GM19025 (cell line): ENCODE data around the gene GALNT1.

Experiments used
- ATAC-seq: cut with Tn5 transposase; IDR thresholded peaks from one replicate; pipeline ENCODE4 v1.9.1; 2021; ENCODE audit warnings: mild to moderate bottlenecking, low read depth, moderate library complexity; ENCODE audit not compliant: unreplicated experiment

The GALNT1 gene

GRCh38 chr18:35711227-35711626 is 129.7 kb downstream of the GALNT1 start:
- ATAC-seq = no peak

- no peak for ATAC-seq
Measured at GRCh38 chr18:35713545-35713944, 132.0 kb downstream of the GALNT1 start.

GRCh38 chr18:35714539-35714938 is 133.0 kb downstream of the GALNT1 start:
- no peak for ATAC-seq

- no peak for ATAC-seq
Measured at GRCh38 chr18:35715139-35715538, 133.6 kb downstream of the GALNT1 start.

- ATAC-seq = no peak
Measured at GRCh38 chr18:35716169-35716831, 134.8 kb downstream of the GALNT1 start.

- no peak for ATAC-seq
Measured at GRCh38 chr18:35717182-35717581, 135.6 kb downstream of the GALNT1 start.

GRCh38 chr18:35721431-35722081 is 140.0 kb downstream of the GALNT1 start:
- no peak for ATAC-seq

GRCh38 chr18:35728676-35729075 is 147.1 kb downstream of the GALNT1 start:
- no peak for ATAC-seq

- ATAC-seq = no peak
Measured at GRCh38 chr18:35729991-35730668, 148.6 kb downstream of the GALNT1 start.

GRCh38 chr18:35730691-35731370 is 149.3 kb downstream of the GALNT1 start:
- ATAC-seq = no peak

GRCh38 chr18:35731701-35732100 is 150.2 kb downstream of the GALNT1 start:
- no peak for ATAC-seq

GRCh38 chr18:35732162-35732561 is 150.6 kb downstream of the GALNT1 start:
- ATAC-seq = no peak

- no peak for ATAC-seq
Measured at GRCh38 chr18:35732636-35733035, 151.1 kb downstream of the GALNT1 start.

- ATAC-seq = no peak
Measured at GRCh38 chr18:35733408-35733807, 151.9 kb downstream of the GALNT1 start.

GRCh38 chr18:35736696-35737095 is 155.2 kb downstream of the GALNT1 start:
- no peak for ATAC-seq

GRCh38 chr18:35739778-35740177 is 158.2 kb downstream of the GALNT1 start:
- ATAC-seq = no peak

- no peak for ATAC-seq
Measured at GRCh38 chr18:35740656-35741055, 159.1 kb downstream of the GALNT1 start.

- no peak for ATAC-seq
Measured at GRCh38 chr18:35743916-35744315, 162.4 kb downstream of the GALNT1 start.

- ATAC-seq = no peak
Measured at GRCh38 chr18:35745814-35746213, 164.3 kb downstream of the GALNT1 start.

GRCh38 chr18:35746826-35747339 is 165.3 kb downstream of the GALNT1 start:
- ATAC-seq = no peak

- ATAC-seq = no peak
Measured at GRCh38 chr18:35747894-35748472, 166.4 kb downstream of the GALNT1 start.
